K562 (cell line): ENCODE measurements around the gene CEBPB. TPM values are rescaled to one million over a fixed set of nuclear protein-coding genes. Genes with fewer than 3 reads are reported as not detected.

Source experiments
- BRD4 ChIP-seq: fragments of 200-600 bp; sonication (generic); IDR thresholded peaks from 2 replicates; pipeline ENCODE4 v1.6.1; 2017; ENCODE audit warnings: inconsistent platforms
- CHD1 ChIP-seq: fragments of 200-600 bp; sonication (generic); IDR thresholded peaks from one replicate; pipeline ENCODE4 v1.6.1; 2012; ENCODE audit warnings: mild to moderate bottlenecking, moderate library complexity, low read length, inconsistent platforms
- CREB3L1 ChIP-seq: fragments of 450-650 bp; IDR thresholded peaks from 2 replicates; pipeline ENCODE4 v1.6.1; 2014; ENCODE audit warnings: low read depth, mild to moderate bottlenecking, moderate library complexity, borderline replicate concordance
- FOS ChIP-seq: IDR thresholded peaks from 3 replicates; pipeline ENCODE4 v1.6.1; 2011; ENCODE audit not compliant: insufficient read length; ENCODE audit errors: extremely low read depth
- GABPA ChIP-seq: fragments of 200-800 bp; sonication (Bioruptor generic); conservative IDR thresholded peaks from 2 replicates; pipeline ENCODE4 v1.6.1; 2016; ENCODE audit warnings: low read depth, missing genetic modification characterization, missing compliant biosample characterization
- GMEB1 ChIP-seq: fragments of 250-450 bp; sonication (Bioruptor Pico); IDR thresholded peaks from 2 replicates; pipeline ENCODE4 v1.4.0; 2020; ENCODE audit warnings: mild to moderate bottlenecking
- ID3 ChIP-seq, 2 experiments: fragments of 250-450 bp in 1 of 2; fragments of 450-650 bp in 1 of 2; sonication (Bioruptor Pico) in 1 of 2; IDR thresholded peaks; 2 replicates each; pipeline versions ENCODE4 v1.6.1 to v1.8.0; 2016 to 2021; ENCODE audit warnings: mild to moderate bottlenecking in 2 of 2, moderate library complexity in 2 of 2, missing compliant biosample characterization in 1 of 2, missing genetic modification characterization in 1 of 2
- NR1H2 ChIP-seq: sonication (generic); formaldehyde crosslinking; IDR thresholded peaks from 2 replicates; pipeline ENCODE4 v1.4.0; 2020; ENCODE audit warnings: mild to moderate bottlenecking, missing genetic modification reagents
- NRF1 ChIP-seq, 2 experiments: fragments of 450-650 bp; IDR thresholded peaks in 1 of 2; conservative IDR thresholded peaks in 1 of 2; 2 replicates each; pipeline ENCODE4 v1.6.1; 2014; ENCODE audit warnings: mild to moderate bottlenecking in 2 of 2
- POLR2G ChIP-seq: fragments of 200-400 bp; formaldehyde crosslinking; IDR thresholded peaks from 2 replicates; pipeline ENCODE4 v1.6.1; 2017; ENCODE audit warnings: low read depth, mild to moderate bottlenecking, antibody characterized with exemption, low read length, moderate library complexity
- SIX5 ChIP-seq, 2 experiments: IDR thresholded peaks; 2 replicates each; pipeline ENCODE4 v1.6.1; 2011; ENCODE audit warnings: low read length in 2 of 2, borderline replicate concordance in 1 of 2, low read depth in 1 of 2, mild to moderate bottlenecking in 1 of 2, moderate library complexity in 1 of 2; ENCODE audit not compliant: insufficient read depth in 1 of 2
- SMAD3 ChIP-seq: fragments of 450-650 bp; formaldehyde crosslinking; conservative IDR thresholded peaks from 2 replicates; pipeline ENCODE4 v1.4.0; 2020; ENCODE audit warnings: mild to moderate bottlenecking
- SMARCA4 ChIP-seq: fragments of 450-650 bp; IDR thresholded peaks from 2 replicates; pipeline ENCODE4 v1.6.1; 2016
- SRSF7 ChIP-seq: fragments of 200-400 bp; formaldehyde crosslinking; optimal IDR thresholded peaks from 2 replicates; pipeline ENCODE3; 2017; ENCODE audit warnings: mild to moderate bottlenecking, low read depth, low read length
- SUPT5H ChIP-seq: fragments of 450-650 bp; IDR thresholded peaks from 2 replicates; pipeline ENCODE4 v1.6.1; 2016
- ZBTB8A ChIP-seq: fragments of 450-650 bp; IDR thresholded peaks from 2 replicates; pipeline ENCODE4 v1.6.1; 2018; ENCODE audit warnings: mild to moderate bottlenecking, moderate library complexity; ENCODE audit not compliant: partially characterized antibody
- ZNF197 ChIP-seq: fragments of 200-800 bp; sonication (Bioruptor generic); IDR thresholded peaks from 2 replicates; pipeline ENCODE4 v1.6.1; 2016; ENCODE audit warnings: low read depth, missing genetic modification characterization, missing compliant biosample characterization
- ZNF212 ChIP-seq: fragments of 450-650 bp; formaldehyde crosslinking; IDR thresholded peaks from 2 replicates; pipeline ENCODE4 v1.4.0; 2020; ENCODE audit warnings: mild to moderate bottlenecking
- polyA plus RNA-seq, 8 experiments: library from polyadenylated mRNA; depleted of rRNA in 4 of 8; stranded (reverse) in 5 of 8; unstranded in 3 of 8; fragments of >200 nt; fragmentation: Nextera tagmentation in 2 of 8; fragmentation: Illumina TruSeq in 1 of 8; extraction: Ambion mirVana in 2 of 8; extraction: Trizol in 1 of 8; gene quantifications; 2 replicates each; pipeline versions ENCODE4 v1.2.1 to v1.2.3, GENCODE V29; 2011 to 2014; ENCODE audit warnings: inconsistent platforms in 1 of 8, missing spikeins in 1 of 8
- total RNA-seq, 7 experiments: library from RNA; depleted of rRNA in 6 of 7; stranded (reverse); fragments of >200 nt in 6 of 7; fragmentation: Illumina TruSeq in 2 of 7; extraction: Trizol in 2 of 7; gene quantifications; 2 replicates each; pipeline versions ENCODE4 v1.2.1 to v1.2.3, GENCODE V29; 2011 to 2021; ENCODE audit warnings: low replicate concordance in 1 of 7
- TF ChIP-seq, protein P1 (sequence below): sonication (generic); formaldehyde crosslinking; IDR thresholded peaks from 2 replicates; pipeline ENCODE4 v1.8.0; 2023; ENCODE audit warnings: mild to moderate bottlenecking, missing genetic modification reagents

The CEBPB gene
- total and polyA plus RNA-seq, 9 of the 15 experiments (the other 6 are each of a cell fraction or from before 2014, with no cell fraction given), result 1.2 to 72.6 (median 7.8) TPM

DNA sequence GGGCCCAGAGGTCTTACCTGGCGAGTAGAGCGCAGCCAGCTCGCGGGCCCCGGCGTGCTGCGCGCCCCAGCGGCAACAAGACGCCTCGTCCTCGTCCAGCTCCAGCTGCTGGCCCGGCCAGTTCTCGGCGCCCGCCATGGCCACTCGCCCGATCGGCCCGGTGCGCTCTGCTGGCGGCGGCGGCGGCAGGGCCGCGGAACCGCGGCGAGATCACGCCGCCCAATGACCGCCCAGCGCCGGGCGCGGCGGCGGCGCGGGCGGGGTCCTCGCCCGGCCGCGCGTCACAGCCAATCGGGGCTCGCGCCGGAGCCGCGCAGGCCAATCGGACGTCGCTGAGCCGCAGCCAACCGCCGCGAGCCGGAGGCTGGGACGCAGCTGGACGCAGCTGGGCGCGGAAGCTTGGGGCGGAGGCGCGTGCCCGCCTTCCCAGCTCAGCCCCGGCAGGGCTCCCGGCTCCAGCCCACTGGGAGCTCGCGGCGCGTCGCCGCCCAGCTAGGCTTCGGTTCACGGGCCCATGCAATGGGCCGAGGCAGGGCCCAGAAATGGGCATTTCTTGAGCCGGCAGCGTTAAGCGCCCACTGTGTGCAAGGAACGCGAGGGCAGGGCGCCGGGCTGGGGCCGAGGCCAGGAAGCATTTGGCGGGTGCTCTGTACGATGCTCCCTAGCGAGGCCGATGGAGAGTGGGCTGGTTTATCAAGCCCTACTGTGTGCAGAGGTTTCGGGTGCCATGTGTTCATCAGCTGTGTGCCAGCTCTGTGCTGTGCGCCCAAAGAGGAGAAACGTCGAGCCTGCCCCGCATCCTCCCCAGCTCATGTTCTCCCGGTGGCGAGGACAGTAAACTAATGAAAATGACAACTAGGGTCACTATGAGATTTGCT, 36.9 kb upstream of the CEBPB start, which contains the start of gene PEDS1 (continued):
- no peak for TF ChIP-seq SIX5 (IDR thresholded peaks at IDR 0.05; ENCODE audit: borderline replicate concordance in 1 of 2, insufficient read depth in 1 of 2, low read depth in 1 of 2, low read length in 2 of 2)
- peak; percentile 95; the same call in 1 of the 2 replicates for TF ChIP-seq NR1H2 (CRISPR knock-in tag)
- TF ChIP-seq ID3 (CRISPR knock-in tag; IDR thresholded peaks at IDR 0.05), result no peak
- peak; percentile 71; the same call in 1 of the 2 replicates for TF ChIP-seq ID3 (tag; IDR thresholded peaks at IDR 0.05)
- TF ChIP-seq GABPA (tag), result 0 out of 2 replicates have a peak, but pooled peaks have one; percentile 26
- no peak for TF ChIP-seq SMAD3 (CRISPR knock-in tag)
- no peak for TF ChIP-seq SRSF7
- TF ChIP-seq CREB3L1, result peak; percentile 78
- TF ChIP-seq NRF1 (conservative IDR thresholded peaks at IDR 0.05 in 1 of 2, IDR thresholded peaks at IDR 0.05 in 1 of 2), result peak; percentile 79 to 85
- TF ChIP-seq SUPT5H, result peak; percentile 77
- TF ChIP-seq FOS, result peak; percentile 85
- TF ChIP-seq, protein P1, sequence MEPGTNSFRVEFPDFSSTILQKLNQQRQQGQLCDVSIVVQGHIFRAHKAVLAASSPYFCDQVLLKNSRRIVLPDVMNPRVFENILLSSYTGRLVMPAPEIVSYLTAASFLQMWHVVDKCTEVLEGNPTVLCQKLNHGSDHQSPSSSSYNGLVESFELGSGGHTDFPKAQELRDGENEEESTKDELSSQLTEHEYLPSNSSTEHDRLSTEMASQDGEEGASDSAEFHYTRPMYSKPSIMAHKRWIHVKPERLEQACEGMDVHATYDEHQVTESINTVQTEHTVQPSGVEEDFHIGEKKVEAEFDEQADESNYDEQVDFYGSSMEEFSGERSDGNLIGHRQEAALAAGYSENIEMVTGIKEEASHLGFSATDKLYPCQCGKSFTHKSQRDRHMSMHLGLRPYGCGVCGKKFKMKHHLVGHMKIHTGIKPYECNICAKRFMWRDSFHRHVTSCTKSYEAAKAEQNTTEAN (CRISPR knock-in tag), result peak; percentile 78; the same call in 1 of the 2 replicates
- 0 out of 2 replicates have a peak, but pooled peaks have one; percentile 63 for TF ChIP-seq ZNF197 (CRISPR knock-in tag)
- peak; percentile 80 for TF ChIP-seq GMEB1 (CRISPR knock-in tag)
- TF ChIP-seq ZNF212 (CRISPR knock-in tag), result peak; percentile 79; the same call in 1 of the 2 replicates
- peak; percentile 92 for TF ChIP-seq POLR2G
- TF ChIP-seq SMARCA4, result no peak; the same call in 1 of the 2 replicates
- TF ChIP-seq ZBTB8A, result no peak
- TF ChIP-seq CHD1, result no peak
- no peak for TF ChIP-seq BRD4
